Smooth muscle cell (in vitro differentiated cells): ENCODE results near the gene SYTL4. TPM values are rescaled to one million over a fixed set of nuclear protein-coding genes. Genes with fewer than 3 reads are reported as not detected.

Experiments
- DNase-seq: peaks from one replicate; lab custom pipeline; 2025; ENCODE audit not compliant: unreplicated experiment; lab: John Stamatoyannopoulos, UW
- H2AFZ ChIP-seq: fragments of 200-600 bp; sonication (generic); 2 replicates; pipeline ENCODE4 v1.6.0; 2016; ENCODE audit warnings: antibody characterized with exemption, low read depth, mild to moderate bottlenecking
- H3F3A ChIP-seq: fragments of 200-600 bp; sonication (generic); 2 replicates; pipeline ENCODE4 v1.6.0; 2017; ENCODE audit warnings: antibody characterized with exemption, low read depth
- H3K27ac ChIP-seq: fragments of 200-600 bp; sonication (generic); 2 replicates; pipeline ENCODE4 v1.5.1; 2016; ENCODE audit warnings: low read depth, mild to moderate bottlenecking
- H3K27me3 ChIP-seq: fragments of 200-600 bp; sonication (generic); 2 replicates; pipeline ENCODE4 v1.6.1; 2016; ENCODE audit warnings: low read depth, mild to moderate bottlenecking
- H3K36me3 ChIP-seq: fragments of 200-600 bp; sonication (generic); 2 replicates; pipeline ENCODE4 v1.5.1; 2016; ENCODE audit warnings: low read depth
- H3K4me1 ChIP-seq: fragments of 200-600 bp; sonication (generic); 2 replicates; pipeline ENCODE4 v1.5.1; 2016; ENCODE audit warnings: low read depth
- H3K4me2 ChIP-seq: fragments of 200-600 bp; sonication (generic); 2 replicates; pipeline ENCODE4 v1.6.0; 2016; ENCODE audit warnings: mild to moderate bottlenecking
- H3K4me3 ChIP-seq: fragments of 200-600 bp; sonication (generic); 2 replicates; pipeline ENCODE4 v1.5.1; 2016; ENCODE audit warnings: mild to moderate bottlenecking
- H3K79me2 ChIP-seq: fragments of 200-600 bp; sonication (generic); 2 replicates; pipeline ENCODE4 v1.6.0; 2016; ENCODE audit warnings: low read depth, mild to moderate bottlenecking
- H3K9ac ChIP-seq: fragments of 200-600 bp; sonication (generic); 2 replicates; pipeline ENCODE4 v1.6.0; 2016; ENCODE audit warnings: low read depth
- H3K9me3 ChIP-seq: fragments of 200-600 bp; sonication (generic); replicated peaks from 2 replicates; pipeline ENCODE4 v1.5.1; 2016; ENCODE audit warnings: low read depth
- H4K20me1 ChIP-seq: fragments of 200-600 bp; sonication (generic); 2 replicates; pipeline ENCODE4 v1.6.0; 2016; ENCODE audit warnings: low read depth
- CTCF ChIP-seq: fragments of 200-600 bp; sonication (generic); IDR thresholded peaks from 2 replicates; pipeline ENCODE4 v1.5.1; 2017; ENCODE audit warnings: borderline replicate concordance, mild to moderate bottlenecking, antibody characterized with exemption; ENCODE audit not compliant: insufficient read depth, poor library complexity, severe bottlenecking
- WGBS: methylation state at CpG from one replicate; pipeline ENCODE4 v1.1.7; 2016; ENCODE audit warnings: low lambda C conversion rate; 5-methylcytosine and 5-hydroxymethylcytosine counted together
- polyA plus RNA-seq: library from polyadenylated mRNA; unstranded; fragments of >200 nt; fragmentation: Nextera tagmentation; extraction: Ambion mirVana; gene quantifications from 2 replicates; pipeline ENCODE4 v1.2.1, GENCODE V29; 2016
- total RNA-seq: library from RNA; depleted of rRNA; stranded (reverse); fragments of >200 nt; gene quantifications from 2 replicates; pipeline ENCODE4 v1.2.3, GENCODE V29; 2014

The SYTL4 gene
- total and polyA plus RNA-seq, 2 experiments from 2014 or later, result 6.6 to 8.0 TPM

DNA sequence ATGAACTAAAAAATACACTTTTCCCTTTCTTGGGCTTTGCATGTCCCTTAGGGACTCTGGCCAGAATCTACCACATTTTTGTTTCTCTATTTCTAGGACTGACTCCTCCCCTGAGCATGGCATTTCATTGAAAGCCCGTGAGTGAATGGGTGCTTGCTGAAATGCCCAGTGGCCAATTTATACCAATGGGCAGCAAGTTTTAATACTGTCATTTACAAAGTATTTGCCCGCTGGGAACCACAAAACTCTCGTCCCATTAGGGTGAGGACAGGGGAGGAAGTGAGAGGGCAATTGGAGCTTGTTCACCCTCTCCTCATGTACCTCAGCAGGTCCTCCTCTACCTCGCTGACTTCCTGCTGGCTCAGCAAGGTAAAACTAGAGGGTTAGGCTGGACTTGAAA lies 86.8 kb downstream of the SYTL4 start:
- Histone ChIP-seq H3K27ac (peak overlapping the region; percentile 94), H3K4me3 (peak overlapping the region; percentile 51), H3K36me3 (no peaks in the 10 kb centered on the region), H3K27me3 (no peaks in the 10 kb centered on the region), H2AFZ (no peak overlapping the region), H3K9me3 (no peaks in the 10 kb centered on the region), H3K4me1 (peaks cover 10% of the 10 kb centered on the region), H3K9ac (peak overlapping the region; percentile 85), H3K4me2 (peak overlapping the region; percentile 80), H3F3A (no peaks in the 10 kb centered on the region), H3K79me2 (peaks cover 16% of the 10 kb centered on the region), H4K20me1 (no peaks in the 10 kb centered on the region)
- no peak for DNase-seq
- no peak for TF ChIP-seq CTCF
- WGBS, result 52% methylated on average over 4 of the region's 4 CpGs

DNA sequence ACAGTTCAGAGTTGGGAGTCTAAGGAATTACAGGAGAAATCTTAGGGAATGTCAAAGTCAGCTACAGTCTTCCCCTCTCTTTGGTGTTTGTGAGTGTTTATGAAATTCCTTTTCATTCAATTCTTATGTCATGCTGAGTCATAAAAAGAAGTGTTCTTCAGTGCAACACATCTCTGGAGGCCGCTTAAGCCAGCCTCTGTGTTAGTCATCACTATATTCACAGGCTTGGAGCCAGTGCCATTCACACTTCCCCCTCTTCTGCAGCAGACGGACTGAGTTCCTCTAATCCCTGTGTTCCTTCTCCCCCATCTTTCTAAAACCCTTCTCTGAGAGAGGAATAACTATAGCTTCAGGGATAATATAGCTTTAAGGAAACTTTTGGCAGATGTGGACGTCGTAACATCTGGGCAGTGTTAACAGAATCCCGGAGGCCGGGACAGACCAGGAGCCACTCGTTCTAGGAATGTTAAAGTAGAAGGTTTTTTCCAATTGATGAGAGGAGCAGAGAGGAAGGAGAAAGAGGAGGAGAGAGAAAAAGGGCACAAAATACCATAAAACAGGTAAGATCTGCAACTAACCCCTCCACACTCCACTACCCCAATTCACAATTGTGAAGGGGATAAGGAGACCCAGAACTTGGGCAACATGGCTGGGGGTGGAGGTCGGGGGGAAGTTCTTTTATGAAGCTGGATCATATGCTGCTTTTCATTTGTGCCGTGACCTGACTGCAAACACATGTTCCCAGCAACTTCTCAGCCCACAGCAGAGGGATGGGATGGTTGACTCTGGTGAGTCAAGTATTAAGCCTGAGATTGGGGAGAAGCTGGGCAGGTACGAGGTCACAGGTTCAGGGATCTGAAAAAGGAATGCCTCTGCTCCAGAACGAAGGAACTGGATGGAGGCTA lies 87.7 kb downstream of the SYTL4 start, which contains the start of gene SRPX2:
Gene SRPX2, plus strand, starts transcription at position 244 of the 905 bp plus-strand sequence. CDS start 2,124 bp downstream, outside the sequence.
- peak within 1 kb of the TSS; percentile 85 for H3K9ac ChIP-seq
- H3K79me2 ChIP-seq, result peaks cover 16% of the 10 kb centered on the region
- no peaks in the 10 kb centered on the region for H3F3A ChIP-seq
- H3K4me1 ChIP-seq, result peaks cover under 1% of the 10 kb centered on the region
- H3K27ac ChIP-seq, result peak within 1 kb of the TSS; percentile 94
- DNase-seq, result peak; percentile 0
- H3K4me2 ChIP-seq, result peak within 1 kb of the TSS; percentile 80
- H3K36me3 ChIP-seq, result no peaks in the 10 kb centered on the region
- no peaks in the 10 kb centered on the region for H4K20me1 ChIP-seq
- 34% methylated on average over 11 of the region's 11 CpGs for WGBS
- no peak for TF ChIP-seq CTCF
- H2AFZ ChIP-seq, result no peak within 1 kb of the TSS
- no peaks in the 10 kb centered on the region for H3K27me3 ChIP-seq
- H3K4me3 ChIP-seq, result peak within 1 kb of the TSS; percentile 51
- no peaks in the 10 kb centered on the region for H3K9me3 ChIP-seq

DNA sequence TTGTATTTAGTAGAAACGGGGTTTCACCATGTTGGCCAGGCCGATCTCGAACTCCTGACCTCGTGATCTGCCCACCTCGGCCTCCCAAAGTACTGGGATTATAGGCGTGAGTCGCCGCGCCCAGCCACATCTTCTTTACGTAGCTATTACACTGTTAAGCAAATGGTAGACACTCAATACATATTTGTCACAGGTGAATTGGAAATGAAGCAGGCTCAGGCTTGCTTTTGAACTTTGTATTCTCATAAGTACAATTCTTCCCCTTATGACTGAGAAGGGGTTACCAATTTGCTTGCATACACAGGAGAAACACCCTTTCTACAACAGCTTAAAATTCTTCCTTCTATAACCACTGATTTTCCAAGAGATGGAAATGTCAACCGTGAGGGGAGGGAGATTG lies 88.7 kb downstream of the SYTL4 start:
- peak overlapping the region; percentile 38 for H3K4me2 ChIP-seq

More for the DNA sequence above, 88.7 kb downstream of the SYTL4 start:
- peaks cover 16% of the 10 kb centered on the region for H3K79me2 ChIP-seq
- H3K9me3 ChIP-seq, result no peaks in the 10 kb centered on the region
- no peaks in the 10 kb centered on the region for H3K36me3 ChIP-seq
- peak overlapping the region; percentile 71 for H3K9ac ChIP-seq
- DNase-seq, result no peak
- no peaks in the 10 kb centered on the region for H3K4me1 ChIP-seq
- H2AFZ ChIP-seq, result no peak overlapping the region
- H3F3A ChIP-seq, result no peaks in the 10 kb centered on the region
- no peak overlapping the region for H3K4me3 ChIP-seq
- no peaks in the 10 kb centered on the region for H4K20me1 ChIP-seq
- WGBS, result 82% methylated on average over 11 of the region's 11 CpGs
- no peaks in the 10 kb centered on the region for H3K27me3 ChIP-seq
- no peak for TF ChIP-seq CTCF
- H3K27ac ChIP-seq, result peak overlapping the region; percentile 94
